Lower leg skin (tissue), 4 donors: ENCODE results near the gene THBS1. TPM values are rescaled to one million over a fixed set of nuclear protein-coding genes. Genes with fewer than 3 reads are reported as not detected.

Experiments used
- DNase-seq, 2 donors: peaks; one replicate each; pipeline ENCODE4 v3.0.0-alpha.2; 2019; ENCODE audit warnings: low spot score in 2 of 2
- H3K4me3 ChIP-seq: fragments of 200-600 bp; sonication (generic); 2 replicates; pipeline ENCODE4 v1.5.1; 2017; ENCODE audit warnings: mild to moderate bottlenecking, low read depth; ENCODE audit not compliant: poor library complexity, severe bottlenecking
- CTCF ChIP-seq, 3 donors: fragments of 450-650 bp; IDR thresholded peaks; one replicate each; pipeline ENCODE4 v1.5.1; 2016; ENCODE audit warnings: antibody characterized with exemption in 3 of 3, mild to moderate bottlenecking in 3 of 3, moderate library complexity in 2 of 3
- POLR2A ChIP-seq, 2 donors: fragments of 450-650 bp; IDR thresholded peaks; one replicate each; pipeline ENCODE4 v1.6.1; 2016 to 2017; ENCODE audit warnings: antibody characterized with exemption in 2 of 2, mild to moderate bottlenecking in 1 of 2, moderate library complexity in 1 of 2
- WGBS, 2 donors: methylation state at CpG; one replicate each; pipeline ENCODE4 v1.1.5; 2018; 5-methylcytosine and 5-hydroxymethylcytosine counted together
- intact Hi-C: fragments of 100-400 bp; cut with DNase I; formaldehyde crosslinking; loops from one replicate; pipeline ENCODE4 v1.15.0; 2023; ENCODE audit warnings: low total_unique reads
- total RNA-seq, 4 donors: library from RNA; depleted of rRNA; stranded (reverse); fragments of >200 nt; gene quantifications; one replicate each; pipeline ENCODE4 v1.1.0, GENCODE V29; 2016

The THBS1 gene
- total RNA-seq, 4 donors from 2014 or later: 84.7 to 158 (median 103) TPM

- WGBS, 2 donors: 31 to 40% methylated on average over 4 of the region's 4 CpGs
Measured at GRCh38 chr15:39573844-39574243, 7.0 kb upstream of the THBS1 start.

GRCh38 chr15:39574427-39574826 is 6.5 kb upstream of the THBS1 start:
- intact Hi-C loops: no loop called here
- DNase-seq: no peak
- 33 to 47% methylated on average over 1 of the region's 1 CpG for WGBS, 2 donors

More at GRCh38 chr15:39573844-39574243, 7.0 kb upstream of the THBS1 start:
- no peak overlapping the region for H3K4me3 ChIP-seq
- DNase-seq: no peak
- no peak for TF ChIP-seq CTCF (IDR thresholded peaks at IDR 0.05)
- TF ChIP-seq POLR2A (IDR thresholded peaks at IDR 0.05): no peak
- intact Hi-C loops: no loop called here

GRCh38 chr15:39575180-39575579 is 5.7 kb upstream of the THBS1 start:
- intact Hi-C loops: no loop called here
- TF ChIP-seq CTCF (IDR thresholded peaks at IDR 0.05) (no peak), POLR2A (IDR thresholded peaks at IDR 0.05) (no peak)
- 71 to 82% methylated on average over 6 of the region's 6 CpGs for WGBS, 2 donors
- DNase-seq: no peak
- H3K4me3 ChIP-seq: no peak overlapping the region

More at GRCh38 chr15:39574427-39574826, 6.5 kb upstream of the THBS1 start:
- no peak for TF ChIP-seq CTCF (IDR thresholded peaks at IDR 0.05)
- no peak overlapping the region for H3K4me3 ChIP-seq

- DNase-seq: no peak
- intact Hi-C loops: no loop called here
- TF ChIP-seq POLR2A (IDR thresholded peaks at IDR 0.05) (no peak), CTCF (IDR thresholded peaks at IDR 0.05) (no peak)
Measured at GRCh38 chr15:39578851-39579486, 1.9 kb upstream of the THBS1 start.

GRCh38 chr15:39579487-39580116 is 1.3 kb upstream of the THBS1 start:
- WGBS, 2 donors: 4 to 15% methylated on average over 18 of the region's 18 CpGs
- TF ChIP-seq POLR2A (IDR thresholded peaks at IDR 0.05) (no peak), CTCF (IDR thresholded peaks at IDR 0.05) (no peak)
- no peak overlapping the region for H3K4me3 ChIP-seq

More at GRCh38 chr15:39578851-39579486, 1.9 kb upstream of the THBS1 start:
- WGBS, 2 donors: 49 to 50% methylated on average over 5 of the region's 5 CpGs
- no peak overlapping the region for H3K4me3 ChIP-seq

More at GRCh38 chr15:39579487-39580116, 1.3 kb upstream of the THBS1 start:
- intact Hi-C loops: loop anchor here (2.0 kb wide), 1 partner anchor 409 kb away; no protein-coding TSS in a partner anchor
- peak; percentile 62 to 92 for DNase-seq
